GM12892 (cell line): ENCODE data around the gene DCUN1D4.

ENCODE experiments used
- POLR2A ChIP-seq: IDR thresholded peaks from 2 replicates; pipeline ENCODE4 v1.6.1; 2011; ENCODE audit warnings: low read depth, low read length, control low read depth
- POLR2AphosphoS5 ChIP-seq: IDR thresholded peaks from 2 replicates; pipeline ENCODE4 v1.6.1; 2011; ENCODE audit warnings: low read depth, low read length, control low read depth
- TAF1 ChIP-seq: IDR thresholded peaks from 2 replicates; pipeline ENCODE4 v1.6.1; 2011; ENCODE audit warnings: low read depth, mild to moderate bottlenecking, control low read depth, low read length, borderline replicate concordance

DNA sequence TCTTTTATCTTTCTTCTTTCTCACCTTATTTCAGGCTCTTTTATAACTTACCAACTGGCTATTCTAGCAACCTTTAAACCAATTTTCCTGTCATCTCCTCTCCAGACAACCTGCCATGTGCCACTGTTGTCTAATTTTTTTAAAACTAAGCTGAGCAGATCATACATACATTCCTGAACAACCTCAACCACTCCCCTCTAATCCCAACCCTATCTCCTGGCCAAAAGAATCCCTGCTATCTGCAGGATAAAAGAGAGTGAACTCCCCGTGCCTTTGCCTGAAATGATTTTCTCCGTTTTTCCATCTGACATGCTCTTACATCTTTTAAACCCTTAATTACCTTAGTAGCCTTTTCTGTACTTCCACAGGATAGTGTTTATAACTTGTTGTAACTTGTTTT lies 35.5 kb downstream of the DCUN1D4 start:
- TF ChIP-seq POLR2AphosphoS5, result no peak
- TF ChIP-seq TAF1, result no peak
- TF ChIP-seq POLR2A, result no peak
